GM12873 (cell line): ENCODE measurements around the gene PUM2.

Experiments used
- CTCF ChIP-seq: IDR thresholded peaks from 2 replicates; pipeline ENCODE4 v1.5.1; 2012; ENCODE audit warnings: low read depth, mild to moderate bottlenecking, moderate library complexity, low read length, control low read depth; ENCODE audit not compliant: insufficient read depth; ENCODE audit errors: missing control alignments

Gene PUM2

GRCh38 chr2:20350753-20351554, at the start of gene PUM2:
TSS of gene PUM2 (minus strand) at chr2:20350844. CDS start at chr2:20327360, 23,484 bp downstream.
- no peak for TF ChIP-seq CTCF

GRCh38 chr2:20400306-20400705, 49.7 kb upstream of the PUM2 start:
- no peak for TF ChIP-seq CTCF

GRCh38 chr2:20398956-20399567, 48.4 kb upstream of the PUM2 start:
- no peak for TF ChIP-seq CTCF

GRCh38 chr2:20397811-20398447, 47.3 kb upstream of the PUM2 start:
- TF ChIP-seq CTCF, result no peak

GRCh38 chr2:20396356-20397000, 45.8 kb upstream of the PUM2 start:
- TF ChIP-seq CTCF, result no peak

GRCh38 chr2:20393986-20394385, 43.3 kb upstream of the PUM2 start:
- no peak for TF ChIP-seq CTCF

- TF ChIP-seq CTCF, result no peak
These were observed 41.5 kb upstream of the PUM2 start for GRCh38 chr2:20391951-20392699.
